Measurements from ENCODE around the gene RAB21.

- TF ChIP-seq CTCF (IDR thresholded peaks at IDR 0.05) (no peak), POLR2A (IDR thresholded peaks at IDR 0.05) (no peak)
Observed at GRCh38 chr12:71772735-71773134, 18.1 kb downstream of the RAB21 start.
